WTC11 (cell line): ENCODE results near the gene TMUB1. TPM values are rescaled to one million over a fixed set of nuclear protein-coding genes. Genes with fewer than 3 reads are reported as not detected.

ENCODE experiments used
- ATAC-seq: fragments of 200-7000 bp; cut with Tn5 transposase; 2 replicates; pipeline ENCODE4 v1.10.0; 2021; ENCODE audit warnings: mild to moderate bottlenecking, moderate library complexity
- CTCF ChIA-PET: fragments of 300-600 bp; sonication (Branson Sonifier 250); formaldehyde crosslinking; loops from one replicate; lab custom pipeline; 2021; ENCODE audit warnings: antibody characterized with exemption; lab: Charles Lee
- POLR2A ChIA-PET: fragments of 350-600 bp; sonication (Branson Sonifier 250); formaldehyde crosslinking; loops from one replicate; lab custom pipeline; 2021; ENCODE audit warnings: antibody characterized with exemption; lab: Charles Lee
- DNase-seq: peaks from one replicate; pipeline ENCODE4 v3.0.0; 2021; ENCODE audit warnings: low spot score
- H3K27ac Mint-ChIP-seq: 2 replicates; pipeline ENCODE4 v1.8.0; 2021; ENCODE audit warnings: mixed read lengths
- H3K27me3 Mint-ChIP-seq: 2 replicates; pipeline ENCODE4 v1.8.0; 2021; ENCODE audit warnings: low read depth, mild to moderate bottlenecking, moderate library complexity, mixed read lengths
- H3K36me3 Mint-ChIP-seq: 2 replicates; pipeline ENCODE4 v1.8.0; 2021; ENCODE audit warnings: mixed read lengths
- H3K4me1 Mint-ChIP-seq: 2 replicates; pipeline ENCODE4 v1.8.0; 2022; ENCODE audit warnings: mixed read lengths
- H3K4me3 Mint-ChIP-seq: 2 replicates; pipeline ENCODE4 v1.8.0; 2021; ENCODE audit warnings: mild to moderate bottlenecking, moderate library complexity, mixed read lengths
- H3K9me3 Mint-ChIP-seq: 2 replicates; pipeline ENCODE4 v1.8.0; 2021; ENCODE audit warnings: mixed read lengths
- CBFB ChIP-seq: sonication (generic); formaldehyde crosslinking; IDR thresholded peaks from 2 replicates; pipeline ENCODE4 v1.8.1; 2022; ENCODE audit warnings: mild to moderate bottlenecking, low read depth, missing genetic modification reagents
- EMX1 ChIP-seq: fragments of 250-450 bp; sonication (Bioruptor Pico); IDR thresholded peaks from 2 replicates; pipeline ENCODE4 v1.8.0; 2021; ENCODE audit warnings: mild to moderate bottlenecking
- ETV6 ChIP-seq: sonication (generic); formaldehyde crosslinking; IDR thresholded peaks from 2 replicates; pipeline ENCODE4 v1.8.1; 2022; ENCODE audit warnings: mild to moderate bottlenecking, missing genetic modification reagents
- FOXJ3 ChIP-seq: sonication (generic); formaldehyde crosslinking; IDR thresholded peaks from 2 replicates; pipeline ENCODE4 v1.9.0; 2021; ENCODE audit warnings: missing genetic modification reagents, mild to moderate bottlenecking, borderline replicate concordance
- FOXP1 ChIP-seq: sonication (generic); formaldehyde crosslinking; IDR thresholded peaks from 2 replicates; pipeline ENCODE4 v1.8.0; 2022; ENCODE audit warnings: missing genetic modification reagents, mild to moderate bottlenecking, moderate library complexity, borderline replicate concordance
- SP1 ChIP-seq: sonication (generic); formaldehyde crosslinking; conservative IDR thresholded peaks from 2 replicates; pipeline ENCODE4 v1.8.1; 2022; ENCODE audit warnings: missing genetic modification reagents
- TEAD1 ChIP-seq: sonication (generic); formaldehyde crosslinking; IDR thresholded peaks from 2 replicates; pipeline ENCODE4 v1.8.0; 2022; ENCODE audit warnings: mild to moderate bottlenecking, missing genetic modification reagents
- TP53 ChIP-seq: sonication (generic); formaldehyde crosslinking; IDR thresholded peaks from 2 replicates; pipeline ENCODE4 v1.8.1; 2023; ENCODE audit warnings: mild to moderate bottlenecking, missing genetic modification reagents
- ZNF232 ChIP-seq: sonication (generic); formaldehyde crosslinking; IDR thresholded peaks from 2 replicates; pipeline ENCODE4 v1.8.0; 2022; ENCODE audit warnings: mild to moderate bottlenecking, missing genetic modification reagents
- ZNF416 ChIP-seq: fragments of 250-450 bp; sonication (Bioruptor Pico); IDR thresholded peaks from 2 replicates; pipeline ENCODE4 v1.9.0; 2021; ENCODE audit warnings: mild to moderate bottlenecking, inconsistent platforms
- ZNF423 ChIP-seq: fragments of 250-450 bp; sonication (Bioruptor Pico); IDR thresholded peaks from 2 replicates; pipeline ENCODE4 v2.1.2; 2022; ENCODE audit warnings: mild to moderate bottlenecking, moderate library complexity
- total RNA-seq: library from RNA; stranded (reverse); gene quantifications from 3 replicates; pipeline ENCODE4 v1.2.3, GENCODE V29; 2021
- TF ChIP-seq, protein P1 (sequence below): sonication (generic); formaldehyde crosslinking; IDR thresholded peaks from 2 replicates; pipeline ENCODE4 v1.8.0; 2023; ENCODE audit warnings: missing genetic modification reagents
- TF ChIP-seq, protein P2 (sequence below): sonication (generic); formaldehyde crosslinking; conservative IDR thresholded peaks from 2 replicates; pipeline ENCODE4 v1.8.1; 2022; ENCODE audit warnings: mild to moderate bottlenecking, missing genetic modification reagents
- TF ChIP-seq, protein P3 (sequence below): sonication (generic); formaldehyde crosslinking; IDR thresholded peaks from 2 replicates; pipeline ENCODE4 v1.8.0; 2023; ENCODE audit warnings: mild to moderate bottlenecking, missing genetic modification reagents
- TF ChIP-seq, protein P4 (sequence below): sonication (generic); formaldehyde crosslinking; IDR thresholded peaks from 2 replicates; pipeline ENCODE4 v1.8.0; 2022; ENCODE audit warnings: mild to moderate bottlenecking, missing genetic modification reagents
- TF ChIP-seq, protein P5 (sequence below): sonication (generic); formaldehyde crosslinking; conservative IDR thresholded peaks from 2 replicates; pipeline ENCODE4 v1.8.1; 2023; ENCODE audit warnings: mild to moderate bottlenecking, low read depth, missing genetic modification reagents, moderate library complexity

The TMUB1 gene
- total RNA-seq, 1 experiment from 2014 or later: 72.8 TPM

DNA sequence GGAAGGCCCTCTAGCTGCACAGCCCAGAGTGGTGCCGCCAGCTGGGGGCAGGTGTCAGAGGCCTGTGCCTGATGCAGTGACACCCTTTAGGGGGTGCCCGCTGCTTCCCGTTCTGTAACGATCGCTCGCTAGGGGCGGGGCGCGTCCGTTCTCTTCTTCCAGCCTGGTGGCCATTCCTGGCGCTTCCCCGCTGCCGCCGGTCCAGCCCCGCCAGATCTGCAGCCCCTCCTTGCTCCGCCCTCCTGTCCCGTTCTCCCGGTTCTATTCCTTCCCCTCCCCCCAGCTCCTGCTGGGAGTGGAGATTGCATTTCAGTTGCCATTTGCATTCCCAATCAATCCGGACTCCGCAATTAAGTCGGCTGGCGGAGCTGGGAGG, 42.2 kb upstream of the TMUB1 start:
- peak; percentile 83 for DNase-seq
- Mint-ChIP-seq H3K4me1 (peaks cover 31% of the 10 kb centered on the region), H3K27me3 (peaks cover 5% of the 10 kb centered on the region; the same call in 1 of the 2 replicates), H3K27ac (peak overlapping the region; percentile 49; the same call in 1 of the 2 replicates), H3K9me3 (no peaks in the 10 kb centered on the region), H3K4me3 (peak overlapping the region; percentile 83), H3K36me3 (peaks cover 27% of the 10 kb centered on the region)
- ChIA-PET CTCF (interaction anchor here (0.6 to 4.2 kb wide), 20 partner anchors 10 to 377 kb away, joined by 3 to 65 read pairs (median 6); partner anchors contain the start of genes ABCF2, GBX1 and H2BK1), POLR2A (interaction anchor here (0.6 to 1.7 kb wide), 2 partner anchors 102 to 219 kb away, joined by 3 to 7 read pairs; partner anchors contain the start of gene ABCF2)
- peak; percentile 60 for ATAC-seq
- TF ChIP-seq ETV6 (CRISPR knock-in tag) (0 out of 2 replicates have a peak, but pooled peaks have one; percentile 45), SP1 (CRISPR knock-in tag) (peak; percentile 33; the same call in 1 of the 2 replicates), ZNF232 (CRISPR knock-in tag) (0 out of 2 replicates have a peak, but pooled peaks have one; percentile 49), EMX1 (CRISPR knock-in tag) (no peak), FOXP1 (CRISPR knock-in tag) (0 out of 2 replicates have a peak, but pooled peaks have one; percentile 49), FOXJ3 (CRISPR knock-in tag) (no peak), ZNF416 (CRISPR knock-in tag) (no peak), CBFB (0 out of 2 replicates have a peak, but pooled peaks have one; percentile 59)
- TF ChIP-seq, protein P1, sequence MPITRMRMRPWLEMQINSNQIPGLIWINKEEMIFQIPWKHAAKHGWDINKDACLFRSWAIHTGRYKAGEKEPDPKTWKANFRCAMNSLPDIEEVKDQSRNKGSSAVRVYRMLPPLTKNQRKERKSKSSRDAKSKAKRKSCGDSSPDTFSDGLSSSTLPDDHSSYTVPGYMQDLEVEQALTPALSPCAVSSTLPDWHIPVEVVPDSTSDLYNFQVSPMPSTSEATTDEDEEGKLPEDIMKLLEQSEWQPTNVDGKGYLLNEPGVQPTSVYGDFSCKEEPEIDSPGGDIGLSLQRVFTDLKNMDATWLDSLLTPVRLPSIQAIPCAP (CRISPR knock-in tag): no peak
- TF ChIP-seq, protein P2, sequence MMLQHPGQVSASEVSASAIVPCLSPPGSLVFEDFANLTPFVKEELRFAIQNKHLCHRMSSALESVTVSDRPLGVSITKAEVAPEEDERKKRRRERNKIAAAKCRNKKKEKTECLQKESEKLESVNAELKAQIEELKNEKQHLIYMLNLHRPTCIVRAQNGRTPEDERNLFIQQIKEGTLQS: no peak
- TF ChIP-seq, protein P3, sequence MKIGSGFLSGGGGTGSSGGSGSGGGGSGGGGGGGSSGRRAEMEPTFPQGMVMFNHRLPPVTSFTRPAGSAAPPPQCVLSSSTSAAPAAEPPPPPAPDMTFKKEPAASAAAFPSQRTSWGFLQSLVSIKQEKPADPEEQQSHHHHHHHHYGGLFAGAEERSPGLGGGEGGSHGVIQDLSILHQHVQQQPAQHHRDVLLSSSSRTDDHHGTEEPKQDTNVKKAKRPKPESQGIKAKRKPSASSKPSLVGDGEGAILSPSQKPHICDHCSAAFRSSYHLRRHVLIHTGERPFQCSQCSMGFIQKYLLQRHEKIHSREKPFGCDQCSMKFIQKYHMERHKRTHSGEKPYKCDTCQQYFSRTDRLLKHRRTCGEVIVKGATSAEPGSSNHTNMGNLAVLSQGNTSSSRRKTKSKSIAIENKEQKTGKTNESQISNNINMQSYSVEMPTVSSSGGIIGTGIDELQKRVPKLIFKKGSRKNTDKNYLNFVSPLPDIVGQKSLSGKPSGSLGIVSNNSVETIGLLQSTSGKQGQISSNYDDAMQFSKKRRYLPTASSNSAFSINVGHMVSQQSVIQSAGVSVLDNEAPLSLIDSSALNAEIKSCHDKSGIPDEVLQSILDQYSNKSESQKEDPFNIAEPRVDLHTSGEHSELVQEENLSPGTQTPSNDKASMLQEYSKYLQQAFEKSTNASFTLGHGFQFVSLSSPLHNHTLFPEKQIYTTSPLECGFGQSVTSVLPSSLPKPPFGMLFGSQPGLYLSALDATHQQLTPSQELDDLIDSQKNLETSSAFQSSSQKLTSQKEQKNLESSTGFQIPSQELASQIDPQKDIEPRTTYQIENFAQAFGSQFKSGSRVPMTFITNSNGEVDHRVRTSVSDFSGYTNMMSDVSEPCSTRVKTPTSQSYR (CRISPR knock-in tag): peak; percentile 89

DNA sequence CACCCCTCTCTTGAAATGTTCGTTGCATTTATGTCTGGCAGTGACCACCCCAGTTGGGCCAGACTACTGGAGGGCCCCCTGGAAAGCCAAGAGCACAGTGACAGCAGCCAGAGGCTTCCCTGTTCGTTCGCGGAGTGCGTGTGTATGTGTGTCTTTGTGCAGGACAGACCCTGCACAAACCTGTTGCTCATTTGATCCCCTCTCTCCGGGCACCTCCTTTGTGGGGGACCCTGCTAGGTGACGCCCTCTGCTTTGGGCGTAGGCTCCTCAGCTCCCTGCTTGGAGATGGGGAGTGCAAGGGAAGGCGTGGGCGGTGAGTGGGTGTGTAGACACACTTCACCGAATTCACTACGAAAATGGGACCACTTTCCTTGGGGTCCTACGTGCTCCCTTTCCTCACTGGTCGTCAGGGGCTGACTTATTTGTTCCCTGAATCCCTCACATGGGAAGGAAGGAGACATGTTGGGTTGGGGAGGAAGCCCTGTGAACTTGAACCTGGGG, 41.7 kb upstream of the TMUB1 start:
- H3K27me3 Mint-ChIP-seq: peaks cover 5% of the 10 kb centered on the region; the same call in 1 of the 2 replicates
- ATAC-seq: no peak
- ChIA-PET CTCF (interaction anchor here (0.8 to 4.2 kb wide), 21 partner anchors 8 to 121 kb away, joined by 3 to 65 read pairs (median 7); partner anchors contain the start of genes ABCF2, ASIC3, GBX1 and H2BK1), POLR2A (interaction anchor here (0.6 kb wide), 1 partner anchor 219 kb away, joined by 3 read pairs; no protein-coding TSS in a partner anchor)
- peaks cover 31% of the 10 kb centered on the region for H3K4me1 Mint-ChIP-seq
- H3K9me3 Mint-ChIP-seq: no peaks in the 10 kb centered on the region
- no peak for TF ChIP-seq ZNF423 (CRISPR knock-in tag)
- TF ChIP-seq, protein P4, sequence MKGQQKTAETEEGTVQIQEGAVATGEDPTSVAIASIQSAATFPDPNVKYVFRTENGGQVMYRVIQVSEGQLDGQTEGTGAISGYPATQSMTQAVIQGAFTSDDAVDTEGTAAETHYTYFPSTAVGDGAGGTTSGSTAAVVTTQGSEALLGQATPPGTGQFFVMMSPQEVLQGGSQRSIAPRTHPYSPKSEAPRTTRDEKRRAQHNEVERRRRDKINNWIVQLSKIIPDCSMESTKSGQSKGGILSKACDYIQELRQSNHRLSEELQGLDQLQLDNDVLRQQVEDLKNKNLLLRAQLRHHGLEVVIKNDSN (CRISPR knock-in tag): no peak
- TF ChIP-seq TP53: no peak
- TF ChIP-seq, protein P5, sequence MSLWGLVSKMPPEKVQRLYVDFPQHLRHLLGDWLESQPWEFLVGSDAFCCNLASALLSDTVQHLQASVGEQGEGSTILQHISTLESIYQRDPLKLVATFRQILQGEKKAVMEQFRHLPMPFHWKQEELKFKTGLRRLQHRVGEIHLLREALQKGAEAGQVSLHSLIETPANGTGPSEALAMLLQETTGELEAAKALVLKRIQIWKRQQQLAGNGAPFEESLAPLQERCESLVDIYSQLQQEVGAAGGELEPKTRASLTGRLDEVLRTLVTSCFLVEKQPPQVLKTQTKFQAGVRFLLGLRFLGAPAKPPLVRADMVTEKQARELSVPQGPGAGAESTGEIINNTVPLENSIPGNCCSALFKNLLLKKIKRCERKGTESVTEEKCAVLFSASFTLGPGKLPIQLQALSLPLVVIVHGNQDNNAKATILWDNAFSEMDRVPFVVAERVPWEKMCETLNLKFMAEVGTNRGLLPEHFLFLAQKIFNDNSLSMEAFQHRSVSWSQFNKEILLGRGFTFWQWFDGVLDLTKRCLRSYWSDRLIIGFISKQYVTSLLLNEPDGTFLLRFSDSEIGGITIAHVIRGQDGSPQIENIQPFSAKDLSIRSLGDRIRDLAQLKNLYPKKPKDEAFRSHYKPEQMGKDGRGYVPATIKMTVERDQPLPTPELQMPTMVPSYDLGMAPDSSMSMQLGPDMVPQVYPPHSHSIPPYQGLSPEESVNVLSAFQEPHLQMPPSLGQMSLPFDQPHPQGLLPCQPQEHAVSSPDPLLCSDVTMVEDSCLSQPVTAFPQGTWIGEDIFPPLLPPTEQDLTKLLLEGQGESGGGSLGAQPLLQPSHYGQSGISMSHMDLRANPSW (CRISPR knock-in tag): no peak
- no peak for TF ChIP-seq TEAD1 (CRISPR knock-in tag)
- H3K36me3 Mint-ChIP-seq: peaks cover 27% of the 10 kb centered on the region
- no peak for DNase-seq
- H3K27ac Mint-ChIP-seq: peak overlapping the region; percentile 49
- H3K4me3 Mint-ChIP-seq: peak overlapping the region; percentile 83
